Stomach (tissue), 9 donors: ENCODE results near the gene TOR1B. TPM values are rescaled to one million over a fixed set of nuclear protein-coding genes. Genes with fewer than 3 reads are reported as not detected.
"Not testable (repeated sequence)": the region's sequence is repeated elsewhere in the genome, so short reads cannot be mapped to it uniquely, and the experiment has no call there.

Experiments used
- DNase-seq, 2 donors: peaks; one replicate each; pipeline versions ENCODE4 v3.0.0 to v3.0.0-alpha.2; 2013 to 2019
- H3K27ac ChIP-seq, 5 donors: fragments of 200-600 bp in 4 of 5; sonication (generic) in 4 of 5; one replicate each; pipeline ENCODE4 v1.5.1; 2013 to 2019; ENCODE audit warnings: mild to moderate bottlenecking in 1 of 5, moderate library complexity in 1 of 5
- H3K27me3 ChIP-seq, 3 donors: fragments of 200-600 bp; sonication (generic); one replicate each; pipeline ENCODE4 v1.5.1; 2017 to 2019; ENCODE audit warnings: mixed run types in 1 of 3
- H3K36me3 ChIP-seq, 4 donors: fragments of 200-600 bp; sonication (generic); 1 replicate in 3 of 4; 2 replicates in 1 of 4; pipeline ENCODE4 v1.5.1; 2016 to 2019
- H3K4me1 ChIP-seq, 4 donors: fragments of 200-600 bp; sonication (generic); one replicate each; pipeline ENCODE4 v1.5.1; 2016 to 2019
- H3K4me3 ChIP-seq, 4 donors: fragments of 200-600 bp; sonication (generic) in 3 of 4; one replicate each; pipeline ENCODE4 v1.5.1; 2016 to 2019; ENCODE audit warnings: mild to moderate bottlenecking in 1 of 4
- H3K9me3 ChIP-seq, 4 donors: fragments of 200-600 bp; sonication (generic); one replicate each; pipeline ENCODE4 v1.5.1; 2016 to 2019
- EP300 ChIP-seq: sonication (generic); formaldehyde crosslinking; IDR thresholded peaks from one replicate; pipeline ENCODE4 v1.6.1; 2017; ENCODE audit warnings: antibody characterized with exemption
- POLR2A ChIP-seq, 4 donors: fragments of 450-650 bp; IDR thresholded peaks; one replicate each; pipeline ENCODE4 v1.6.1; 2016; ENCODE audit warnings: antibody characterized with exemption in 4 of 4, control low read depth in 2 of 4, mild to moderate bottlenecking in 1 of 4, moderate library complexity in 1 of 4
- POLR2AphosphoS5 ChIP-seq, 3 donors: sonication (generic); formaldehyde crosslinking; IDR thresholded peaks; one replicate each; pipeline ENCODE4 v1.6.1; 2016; ENCODE audit warnings: antibody characterized with exemption in 3 of 3
- WGBS, 5 donors: extraction: QIAGEN DNeasy Blood & Tissue Kit in 3 of 5; methylation state at CpG; one replicate each; pipeline versions ENCODE4 v1.1.5 to v1.1.7; 2013 to 2018; 5-methylcytosine and 5-hydroxymethylcytosine counted together
- intact Hi-C: fragments of 100-400 bp; cut with DNase I; formaldehyde crosslinking; loops from one replicate; pipeline ENCODE4 v1.15.1; 2023; ENCODE audit warnings: low total_unique reads
- polyA plus RNA-seq, 3 donors: library from polyadenylated mRNA; stranded (reverse); fragments of 200-250 nt; gene quantifications; one replicate each; pipeline ENCODE4 v1.2.3, GENCODE V29; 2013
- total RNA-seq, 5 donors: library from RNA; depleted of rRNA; stranded (reverse); fragments of >200 nt; gene quantifications; one replicate each; pipeline versions ENCODE4 v1.1.0 to v1.2.3, GENCODE V29; 2014 to 2016
- TF ChIP-seq, protein P1 (sequence below), 7 experiments: fragments of 450-650 bp in 4 of 7; fragments of 200-600 bp in 3 of 7; sonication (generic) in 3 of 7; IDR thresholded peaks; one replicate each; pipeline ENCODE4 v1.5.1; 2016 to 2019; ENCODE audit warnings: antibody characterized with exemption in 7 of 7, control low read depth in 2 of 7, mild to moderate bottlenecking in 1 of 7
- donor health status: healthy with polysubstance abuse.
- donor health status: Bipolar disorder and iron deficiency.
- donor health status: healthy.

The TOR1B gene
- total and polyA plus RNA-seq, 8 donors = 4.7 to 151 (median 17.8) TPM

DNA sequence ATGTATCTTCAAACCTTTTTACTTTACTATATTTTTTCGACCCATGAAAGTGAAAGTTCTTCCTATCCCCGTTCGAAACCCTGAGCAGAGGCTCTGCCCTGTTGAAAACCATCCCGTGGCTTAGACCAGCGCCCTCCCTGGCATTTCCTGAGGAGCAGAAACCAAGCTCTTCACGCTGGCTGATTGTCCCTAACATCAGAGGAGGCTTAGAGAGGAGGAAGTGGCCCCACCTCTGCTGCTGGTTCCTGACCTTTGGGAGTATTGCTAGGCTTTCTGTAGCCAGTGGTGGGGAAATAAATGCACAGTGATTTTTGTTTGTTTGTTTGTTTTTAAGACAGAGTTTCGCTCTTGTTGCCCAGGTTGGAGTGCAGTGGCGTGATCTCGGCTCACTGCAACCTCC, 45.9 kb upstream of the TOR1B start:
- no peak overlapping the region for H3K27ac ChIP-seq
- peaks cover 0 to 8% (median 4%) of the 10 kb centered on the region in 3 donors for H3K27me3 ChIP-seq
- H3K4me1 ChIP-seq = peaks cover 15 to 32% (median 24%) of the 10 kb centered on the region in 4 donors
- intact Hi-C loops = no loop called here
- TF ChIP-seq POLR2AphosphoS5 (IDR thresholded peaks at IDR 0.05) (no peak), EP300 (no peak), POLR2A (IDR thresholded peaks at IDR 0.05) (no peak)
- TF ChIP-seq, protein P1, sequence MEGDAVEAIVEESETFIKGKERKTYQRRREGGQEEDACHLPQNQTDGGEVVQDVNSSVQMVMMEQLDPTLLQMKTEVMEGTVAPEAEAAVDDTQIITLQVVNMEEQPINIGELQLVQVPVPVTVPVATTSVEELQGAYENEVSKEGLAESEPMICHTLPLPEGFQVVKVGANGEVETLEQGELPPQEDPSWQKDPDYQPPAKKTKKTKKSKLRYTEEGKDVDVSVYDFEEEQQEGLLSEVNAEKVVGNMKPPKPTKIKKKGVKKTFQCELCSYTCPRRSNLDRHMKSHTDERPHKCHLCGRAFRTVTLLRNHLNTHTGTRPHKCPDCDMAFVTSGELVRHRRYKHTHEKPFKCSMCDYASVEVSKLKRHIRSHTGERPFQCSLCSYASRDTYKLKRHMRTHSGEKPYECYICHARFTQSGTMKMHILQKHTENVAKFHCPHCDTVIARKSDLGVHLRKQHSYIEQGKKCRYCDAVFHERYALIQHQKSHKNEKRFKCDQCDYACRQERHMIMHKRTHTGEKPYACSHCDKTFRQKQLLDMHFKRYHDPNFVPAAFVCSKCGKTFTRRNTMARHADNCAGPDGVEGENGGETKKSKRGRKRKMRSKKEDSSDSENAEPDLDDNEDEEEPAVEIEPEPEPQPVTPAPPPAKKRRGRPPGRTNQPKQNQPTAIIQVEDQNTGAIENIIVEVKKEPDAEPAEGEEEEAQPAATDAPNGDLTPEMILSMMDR (IDR thresholded peaks at IDR 0.05) = no peak
- WGBS, 5 donors = 59 to 70% (median 64%) methylated on average over 9 of the region's 9 CpGs
- no peaks in the 10 kb centered on the region for H3K36me3 ChIP-seq
- DNase-seq = no peak
- H3K4me3 ChIP-seq = no peak overlapping the region
- no peaks in the 10 kb centered on the region for H3K9me3 ChIP-seq

DNA sequence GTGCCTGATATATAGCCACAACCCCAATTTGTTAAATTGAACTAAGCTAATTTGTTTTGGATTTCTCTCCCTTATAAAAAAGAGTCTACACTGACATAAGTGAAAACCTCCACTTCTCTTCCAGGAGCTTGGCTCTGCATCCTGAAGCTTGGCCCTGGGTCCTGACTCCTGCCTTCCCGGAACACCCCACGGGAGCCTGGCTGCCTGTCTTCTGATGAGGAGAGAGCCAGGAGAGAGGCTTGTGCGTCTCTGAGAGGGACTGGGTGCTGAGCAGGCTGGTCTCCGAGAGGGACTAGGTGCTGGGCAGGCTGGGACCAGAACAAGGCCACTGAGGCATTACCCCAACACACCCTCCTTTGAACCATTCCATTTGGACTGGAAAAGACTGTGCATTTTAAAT, 43.7 kb upstream of the TOR1B start:
- Histone ChIP-seq H3K27ac (no peak overlapping the region), H3K27me3 (no peaks in the 10 kb centered on the region), H3K4me1 (peaks cover 6 to 30% (median 16%) of the 10 kb centered on the region in 4 donors), H3K9me3 (no peaks in the 10 kb centered on the region), H3K4me3 (no peak overlapping the region), H3K36me3 (no peaks in the 10 kb centered on the region)
- intact Hi-C loops = no loop called here
- TF ChIP-seq POLR2A (IDR thresholded peaks at IDR 0.05) = no peak
- TF ChIP-seq, protein P1 (IDR thresholded peaks at IDR 0.05) = no peak
- no peak for TF ChIP-seq POLR2AphosphoS5 (IDR thresholded peaks at IDR 0.05)
- no peak for TF ChIP-seq EP300
- DNase-seq = no peak
- 68 to 92% (median 88%) methylated on average over 4 of the region's 4 CpGs for WGBS, 5 donors

DNA sequence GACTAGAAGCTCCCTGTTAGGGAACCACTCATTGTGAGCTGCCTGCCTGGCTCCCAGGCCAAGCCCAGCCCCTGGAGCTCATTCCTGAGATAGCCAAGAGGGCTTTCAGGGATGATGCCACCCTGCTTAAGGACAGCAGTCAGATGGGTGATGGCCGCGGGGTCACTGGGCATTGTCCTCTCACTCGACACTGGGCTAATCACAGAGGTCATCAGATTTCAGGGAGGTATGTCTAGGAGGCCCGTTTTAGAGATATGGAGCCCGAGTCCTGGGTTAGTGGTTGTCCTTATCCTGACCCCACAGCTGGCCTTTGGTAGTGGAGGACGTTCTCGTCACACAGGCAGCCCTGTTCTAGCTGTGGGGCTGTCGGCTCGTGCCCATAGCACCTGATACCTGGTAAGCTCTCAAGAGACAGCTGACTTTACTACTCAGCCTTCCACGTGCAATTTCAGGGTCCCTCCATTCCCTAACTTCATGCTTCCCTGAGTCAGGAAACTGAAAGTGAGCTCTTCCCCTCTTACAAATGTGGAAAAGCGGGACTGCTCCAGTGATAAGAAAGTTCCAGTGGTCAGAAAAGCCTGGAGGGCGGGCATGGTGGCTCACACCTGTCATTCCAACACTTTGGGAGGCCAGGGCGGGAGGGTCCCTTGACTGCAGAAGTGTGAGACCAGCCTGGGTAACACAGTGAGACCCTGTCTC, 43.0 kb upstream of the TOR1B start:
- H3K27ac ChIP-seq = no peak overlapping the region
- TF ChIP-seq EP300 (no peak), POLR2AphosphoS5 (IDR thresholded peaks at IDR 0.05) (no peak), POLR2A (IDR thresholded peaks at IDR 0.05) (no peak)
- TF ChIP-seq, protein P1 (IDR thresholded peaks at IDR 0.05) = no peak
- 63 to 79% (median 73%) methylated on average over 12 to 13 of the region's 13 CpGs for WGBS, 5 donors
- H3K36me3 ChIP-seq = no peaks in the 10 kb centered on the region
- H3K9me3 ChIP-seq = no peaks in the 10 kb centered on the region
- H3K4me1 ChIP-seq = peaks cover 6 to 30% (median 16%) of the 10 kb centered on the region in 4 donors
- no peak overlapping the region for H3K4me3 ChIP-seq
- H3K27me3 ChIP-seq = no peaks in the 10 kb centered on the region
- DNase-seq = no peak
- intact Hi-C loops = no loop called here

DNA sequence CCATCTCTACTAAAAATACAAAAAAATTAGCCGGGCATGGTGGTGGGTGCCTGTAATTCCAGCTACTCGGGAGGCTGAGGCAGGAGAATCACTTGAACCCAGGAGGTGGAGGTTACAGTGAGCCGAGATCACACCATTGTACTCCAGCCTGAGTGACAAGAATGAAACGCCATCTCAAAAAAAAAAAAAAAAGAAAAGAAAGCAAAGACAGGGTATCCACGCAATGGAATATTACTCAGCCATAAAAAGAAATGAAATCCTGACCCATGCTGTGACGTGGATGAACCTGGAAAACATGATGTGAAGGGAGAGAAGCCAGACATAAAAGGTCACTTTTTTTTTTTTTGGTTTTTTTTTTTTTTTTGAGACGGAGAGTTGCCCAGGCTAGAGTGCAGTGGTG, 42.2 kb upstream of the TOR1B start:
- H3K36me3 ChIP-seq, intact Hi-C loops, H3K27me3 ChIP-seq, H3K9me3 ChIP-seq, H3K4me3 ChIP-seq, DNase-seq: not testable (repeated sequence)
- 84 to 89% (median 86%) methylated on average over 7 of the region's 7 CpGs for WGBS, 5 donors
- Histone ChIP-seq H3K27ac (peak overlapping the region in 4 of 5 donors; percentile 77 to 83 (median 80)), H3K4me1 (peaks cover 6 to 30% (median 16%) of the 10 kb centered on the region in 4 donors)

DNA sequence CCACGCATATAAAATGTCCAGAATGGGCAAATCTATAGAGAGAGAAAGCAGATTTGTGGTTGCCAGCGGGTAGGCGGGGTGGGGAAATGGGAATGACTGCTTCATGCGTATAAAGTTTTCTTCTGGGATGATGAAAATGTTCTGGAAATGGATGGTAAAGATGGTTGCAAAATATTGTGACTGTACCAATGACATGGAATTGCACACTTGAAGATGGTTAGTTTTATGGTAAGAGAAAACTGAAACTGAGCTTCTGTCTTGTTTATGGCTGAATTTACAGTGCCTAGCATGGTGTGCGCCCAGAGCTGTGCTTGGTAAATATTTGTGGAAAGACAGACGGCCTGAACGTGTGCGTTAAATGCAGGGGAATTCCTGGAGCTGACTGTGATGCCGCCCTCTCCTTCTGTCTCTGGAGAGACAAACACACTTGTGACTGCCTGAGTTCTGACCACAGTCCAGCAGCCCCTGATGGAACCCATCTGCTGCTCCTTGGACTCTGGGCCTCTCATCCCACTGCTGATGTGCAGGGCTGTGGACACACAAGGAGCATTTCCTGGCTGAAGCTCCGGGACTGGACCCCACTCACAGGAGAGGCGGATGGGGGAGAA, 41.6 kb upstream of the TOR1B start:
- no peaks in the 10 kb centered on the region for H3K27me3 ChIP-seq
- no peaks in the 10 kb centered on the region for H3K9me3 ChIP-seq
- peak overlapping the region; percentile 65 to 83 (median 77) for H3K27ac ChIP-seq
- peak; percentile 35 to 89 for DNase-seq
- WGBS, 5 donors = 44 to 56% (median 50%) methylated on average over 9 to 11 of the region's 11 CpGs
- no peak overlapping the region for H3K4me3 ChIP-seq
- H3K4me1 ChIP-seq = peaks cover 6 to 30% (median 16%) of the 10 kb centered on the region in 4 donors
- H3K36me3 ChIP-seq = no peaks in the 10 kb centered on the region
- intact Hi-C loops = no loop called here
- TF ChIP-seq EP300 (no peak), POLR2AphosphoS5 (IDR thresholded peaks at IDR 0.05) (no peak), POLR2A (IDR thresholded peaks at IDR 0.05) (no peak)
- TF ChIP-seq, protein P1 (IDR thresholded peaks at IDR 0.05) = no peak
